ENCODE data around the gene CAMKK1.

The CAMKK1 gene

GRCh38 chr17:3896108-3896967, 3.5 kb upstream of the CAMKK1 start:
- no peak for DNase-seq (ENCODE audit: low read depth)

GRCh38 chr17:3895354-3895753, 2.5 kb upstream of the CAMKK1 start:
- no peak for DNase-seq (ENCODE audit: low read depth)

GRCh38 chr17:3894911-3895343, 2.1 kb upstream of the CAMKK1 start:
- DNase-seq (ENCODE audit: low read depth): peak; percentile 43

- DNase-seq (ENCODE audit: low read depth): no peak
Observed at GRCh38 chr17:3894188-3894587, 1.3 kb upstream of the CAMKK1 start.

GRCh38 chr17:3893720-3894116, 865 bp upstream of the CAMKK1 start:
- DNase-seq (ENCODE audit: low read depth): no peak

- DNase-seq (ENCODE audit: low read depth): peak; percentile 83
Observed at GRCh38 chr17:3892095-3892998, 506 bp downstream of the CAMKK1 start.

GRCh38 chr17:3891626-3892094, 1.2 kb downstream of the CAMKK1 start:
- peak; percentile 34 for DNase-seq (ENCODE audit: low read depth)

GRCh38 chr17:3890878-3891219, 2.0 kb downstream of the CAMKK1 start:
- no peak for DNase-seq (ENCODE audit: low read depth)

GRCh38 chr17:3890082-3890877, 2.6 kb downstream of the CAMKK1 start:
- peak; percentile 94 for DNase-seq (ENCODE audit: low read depth)

- no peak for DNase-seq (ENCODE audit: low read depth)
Observed at GRCh38 chr17:3889325-3890012, 3.4 kb downstream of the CAMKK1 start.

- DNase-seq (ENCODE audit: low read depth): peak; percentile 92
Observed at GRCh38 chr17:3888343-3889171, 4.3 kb downstream of the CAMKK1 start.

GRCh38 chr17:3887804-3888203, 5.0 kb downstream of the CAMKK1 start:
- DNase-seq (ENCODE audit: low read depth): no peak

GRCh38 chr17:3887394-3887793, 5.5 kb downstream of the CAMKK1 start:
- no peak for DNase-seq (ENCODE audit: low read depth)

GRCh38 chr17:3886776-3887175, 6.1 kb downstream of the CAMKK1 start:
- no peak for DNase-seq (ENCODE audit: low read depth)

GRCh38 chr17:3885970-3886369, 6.9 kb downstream of the CAMKK1 start:
- DNase-seq (ENCODE audit: low read depth): peak; percentile 81

GRCh38 chr17:3885271-3885670, 7.6 kb downstream of the CAMKK1 start:
- no peak for DNase-seq (ENCODE audit: low read depth)

- DNase-seq (ENCODE audit: low read depth): no peak
Observed at GRCh38 chr17:3884188-3884587, 8.7 kb downstream of the CAMKK1 start.

- no peak for DNase-seq (ENCODE audit: low read depth)
Observed at GRCh38 chr17:3882276-3882675, 10.6 kb downstream of the CAMKK1 start.

GRCh38 chr17:3880983-3881382, 11.9 kb downstream of the CAMKK1 start:
- DNase-seq (ENCODE audit: low read depth): no peak

GRCh38 chr17:3879591-3880417, 13.0 kb downstream of the CAMKK1 start:
- DNase-seq (ENCODE audit: low read depth): no peak

All from EH (cell line).